Vagina (tissue), 2 donors: ENCODE results near the gene AGBL5. TPM values are rescaled to one million over a fixed set of nuclear protein-coding genes. Genes with fewer than 3 reads are reported as not detected.

Experiments used
- DNase-seq, 2 donors: peaks; one replicate each; pipeline ENCODE4 v3.0.0-alpha.2; 2017; ENCODE audit errors: extremely low spot score in 2 of 2
- H3K27ac ChIP-seq: fragments of 200-600 bp; sonication (generic); one replicate; pipeline ENCODE4 v1.5.1; 2019
- H3K27me3 ChIP-seq: fragments of 200-600 bp; sonication (generic); one replicate; pipeline ENCODE4 v1.5.1; 2019
- H3K36me3 ChIP-seq, 2 donors: fragments of 200-600 bp; sonication (generic); one replicate each; pipeline ENCODE4 v1.5.1; 2017 to 2019
- H3K4me1 ChIP-seq: fragments of 200-600 bp; sonication (generic); one replicate; pipeline ENCODE4 v1.5.1; 2019
- H3K4me3 ChIP-seq, 2 donors: fragments of 200-600 bp; sonication (generic); 1 replicate in 1 of 2; 2 replicates in 1 of 2; pipeline ENCODE4 v1.5.1; 2016 to 2019
- H3K9me3 ChIP-seq: fragments of 200-600 bp; sonication (generic); one replicate; pipeline ENCODE4 v1.5.1; 2019
- CTCF ChIP-seq, 3 experiments: fragments of 450-650 bp in 2 of 3; fragments of 200-600 bp in 1 of 3; sonication (generic) in 1 of 3; IDR thresholded peaks; one replicate each; pipeline ENCODE4 v1.5.1; 2017 to 2019; ENCODE audit warnings: antibody characterized with exemption in 3 of 3, mild to moderate bottlenecking in 2 of 3, moderate library complexity in 2 of 3
- POLR2A ChIP-seq, 2 donors: fragments of 450-650 bp; IDR thresholded peaks; one replicate each; pipeline ENCODE4 v1.6.1; 2017; ENCODE audit warnings: antibody characterized with exemption in 2 of 2, mild to moderate bottlenecking in 2 of 2, moderate library complexity in 2 of 2
- POLR2AphosphoS5 ChIP-seq, 2 donors: sonication (generic); formaldehyde crosslinking; IDR thresholded peaks; one replicate each; pipeline ENCODE4 v1.9.0; 2017; ENCODE audit warnings: antibody characterized with exemption in 2 of 2, mild to moderate bottlenecking in 2 of 2, low read depth in 1 of 2; ENCODE audit not compliant: insufficient read depth in 1 of 2
- intact Hi-C: fragments of 100-400 bp; cut with DNase I; formaldehyde crosslinking; loops from one replicate; pipeline ENCODE4 v1.15.1; 2023
- total RNA-seq: library from RNA; depleted of rRNA; stranded (reverse); fragments of >200 nt; gene quantifications from one replicate; pipeline ENCODE4 v1.2.3, GENCODE V29; 2016

AGBL5 gene
- total RNA-seq, 1 donor from 2014 or later = 8.8 TPM

DNA sequence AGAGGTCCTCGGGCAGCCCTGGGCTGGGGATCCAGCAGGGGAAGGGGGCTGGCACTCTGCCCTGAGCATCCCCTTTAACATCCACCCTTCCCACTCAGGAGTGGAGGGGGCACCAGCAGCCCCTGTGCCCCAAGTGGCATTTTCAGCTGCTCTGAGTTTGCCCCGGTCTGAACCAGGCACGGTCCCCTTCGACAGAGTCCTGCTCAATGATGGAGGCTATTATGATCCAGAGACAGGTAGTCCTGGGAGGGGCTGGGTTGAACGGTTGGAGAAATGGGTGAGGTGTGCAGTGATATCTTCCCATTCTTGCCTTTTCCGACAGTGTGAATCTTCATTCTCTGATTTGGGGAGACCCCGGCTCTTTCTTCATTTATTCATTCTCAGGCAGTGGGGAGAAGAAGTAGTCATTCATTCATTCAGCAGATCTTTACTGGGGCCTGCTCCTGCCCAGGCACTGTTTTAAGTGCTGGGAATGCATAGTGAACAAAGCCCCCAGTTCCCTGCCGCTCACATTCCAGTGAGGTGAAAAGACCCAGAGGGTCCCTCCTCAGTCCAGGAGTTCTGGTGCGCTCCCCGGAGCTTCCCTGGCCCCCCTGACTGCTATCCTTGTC, 33.7 kb downstream of the AGBL5 start:
- H3K4me3 ChIP-seq = peak overlapping the region; percentile 58 to 68
- intact Hi-C loops = loop anchor here (5.0 to 10.0 kb wide), 2 partner anchors 50 to 123 kb away; partner anchors contain the start of gene TMEM214
- peaks cover 58% of the 10 kb centered on the region for H3K4me1 ChIP-seq
- peak overlapping the region; percentile 83 for H3K27ac ChIP-seq
- TF ChIP-seq CTCF (IDR thresholded peaks at IDR 0.05) (no peak), POLR2AphosphoS5 (IDR thresholded peaks at IDR 0.05; ENCODE audit: insufficient read depth in 1 of 2, low read depth in 1 of 2) (no peak), POLR2A (IDR thresholded peaks at IDR 0.05) (no peak)
- H3K36me3 ChIP-seq = no peaks in the 10 kb centered on the region
- no peaks in the 10 kb centered on the region for H3K27me3 ChIP-seq
- no peak for DNase-seq
- no peaks in the 10 kb centered on the region for H3K9me3 ChIP-seq

GRCh38 chr2:27085673-27086089, 34.2 kb downstream of the AGBL5 start:
- intact Hi-C loops = loop anchor here (2.0 to 10.0 kb wide), 3 partner anchors 35 to 123 kb away; partner anchors contain the start of genes AGBL5 and TMEM214
- TF ChIP-seq POLR2AphosphoS5 (IDR thresholded peaks at IDR 0.05; ENCODE audit: insufficient read depth in 1 of 2, low read depth in 1 of 2) = peak; percentile 30 to 66
- TF ChIP-seq POLR2A (IDR thresholded peaks at IDR 0.05) = no peak
- TF ChIP-seq CTCF (IDR thresholded peaks at IDR 0.05) = peak in 2 of 3 experiments; percentile 21 to 27
- Histone ChIP-seq H3K36me3 (no peaks in the 10 kb centered on the region), H3K27ac (peak overlapping the region; percentile 83), H3K27me3 (no peaks in the 10 kb centered on the region), H3K4me3 (peak overlapping the region; percentile 58 to 68), H3K9me3 (no peaks in the 10 kb centered on the region), H3K4me1 (peaks cover 53% of the 10 kb centered on the region)
- DNase-seq = no peak

DNA sequence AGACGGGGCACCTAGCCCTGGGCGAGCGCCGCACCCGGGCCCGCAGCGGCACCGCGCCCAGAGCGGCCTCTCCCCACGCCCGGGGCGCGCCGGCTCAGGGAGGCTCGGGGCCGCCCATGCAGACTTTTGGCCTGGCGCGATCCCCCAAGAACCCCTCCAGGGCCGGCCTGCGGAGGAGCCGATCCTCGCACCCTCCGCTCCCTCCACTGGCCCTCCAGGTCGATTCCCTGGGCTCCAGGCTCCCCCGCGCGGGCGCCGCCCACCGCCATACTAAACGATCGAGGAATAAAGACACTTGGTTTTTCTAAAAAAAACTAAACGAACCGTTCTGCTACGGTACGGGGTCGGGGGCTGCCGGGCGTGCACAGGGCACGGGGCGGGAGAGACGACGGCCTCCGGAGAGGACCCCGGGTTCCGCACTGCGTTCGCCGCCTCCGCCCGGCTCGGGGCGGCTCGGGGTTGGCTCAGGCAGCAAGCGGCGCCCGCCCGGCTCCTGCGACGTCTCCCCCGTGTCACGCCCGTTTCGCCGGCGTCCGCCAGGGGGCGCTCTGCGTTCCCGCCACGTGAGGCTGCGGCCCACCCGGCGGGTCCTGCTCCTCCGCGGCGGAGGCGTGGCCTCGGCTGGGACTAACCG, 34.7 kb downstream of the AGBL5 start:
- peak in 1 of 2 donors; percentile 55 for TF ChIP-seq POLR2AphosphoS5 (IDR thresholded peaks at IDR 0.05; ENCODE audit: insufficient read depth in 1 of 2, low read depth in 1 of 2)
- TF ChIP-seq POLR2A (IDR thresholded peaks at IDR 0.05) = peak in 1 of 2 donors; percentile 50
- TF ChIP-seq CTCF (IDR thresholded peaks at IDR 0.05) = peak; percentile 86 to 93 (median 89)
- intact Hi-C loops = loop anchor here (2.0 to 10.0 kb wide), 3 partner anchors 35 to 124 kb away; partner anchors contain the start of genes AGBL5 and TMEM214
- Histone ChIP-seq H3K9me3 (no peaks in the 10 kb centered on the region), H3K27ac (peak overlapping the region; percentile 83), H3K27me3 (no peaks in the 10 kb centered on the region), H3K4me3 (peak overlapping the region; percentile 58 to 68), H3K36me3 (no peaks in the 10 kb centered on the region), H3K4me1 (peaks cover 48% of the 10 kb centered on the region)
- no peak for DNase-seq

GRCh38 chr2:27086724-27087593, 35.5 kb downstream of the AGBL5 start, which contains the start of gene KHK:
KHK (plus strand) TSS chr2:27086772; CDS start chr2:27087260, 488 bp downstream.
- intact Hi-C loops = loop anchor here (2.0 to 10.0 kb wide), 3 partner anchors 36 to 125 kb away; partner anchors contain the start of genes AGBL5 and TMEM214

More at GRCh38 chr2:27086724-27087593, 35.5 kb downstream of the AGBL5 start, which contains the start of gene KHK:
- H3K27ac ChIP-seq = peak within 1 kb of the TSS; percentile 83
- no peak for DNase-seq
- H3K27me3 ChIP-seq = no peaks in the 10 kb centered on the region
- TF ChIP-seq CTCF (IDR thresholded peaks at IDR 0.05) = no peak
- no peak for TF ChIP-seq POLR2AphosphoS5 (IDR thresholded peaks at IDR 0.05; ENCODE audit: insufficient read depth in 1 of 2, low read depth in 1 of 2)
- TF ChIP-seq POLR2A (IDR thresholded peaks at IDR 0.05) = no peak
- H3K9me3 ChIP-seq = no peaks in the 10 kb centered on the region
- peaks cover 40% of the 10 kb centered on the region for H3K4me1 ChIP-seq
- H3K4me3 ChIP-seq = peak within 1 kb of the TSS; percentile 58 to 68
- no peaks in the 10 kb centered on the region for H3K36me3 ChIP-seq
